ENCODE measurements around the gene TRIM45. TPM values are rescaled to one million over a fixed set of nuclear protein-coding genes. Genes with fewer than 3 reads are reported as not detected.

The TRIM45 gene
- total and polyA plus RNA-seq, 2 donors (not counting 1 experiment from before 2014, with no cell fraction given) = 4.0 to 8.4 TPM

- peaks cover 6% of the 10 kb centered on the region for H3K4me1 ChIP-seq (ENCODE audit: control insufficient read depth, extremely low read depth, insufficient read depth, low read length)
- H3K27ac ChIP-seq (ENCODE audit: insufficient read depth, low read length) = no peak overlapping the region
- TF ChIP-seq CTCF (conservative IDR thresholded peaks at IDR 0.05 in 1 of 2, IDR thresholded peaks at IDR 0.05 in 1 of 2; ENCODE audit: low read depth in 1 of 2, low read length in 2 of 2) (no peak), EZH2 (IDR thresholded peaks at IDR 0.05; ENCODE audit: low read length, missing control alignments) (no peak)
These were observed 3.9 kb downstream of the TRIM45 start for GRCh38 chr1:117117697-117118096.

GRCh38 chr1:117116784-117117130 lies 4.8 kb downstream of the TRIM45 start:
- no peak for DNase-seq (ENCODE audit: low read depth in 2 of 2)
- no peak overlapping the region for H3K4me2 ChIP-seq (ENCODE audit: extremely low read depth, insufficient read depth, low read length)
- no peaks in the 10 kb centered on the region for H3K27me3 ChIP-seq (ENCODE audit: control insufficient read depth, insufficient read depth, low read length)
- no peaks in the 10 kb centered on the region for H3K79me2 ChIP-seq (ENCODE audit: control insufficient read depth, insufficient read depth, low read length)
- H3K4me3 ChIP-seq (replicated peaks in 1 of 4; ENCODE audit: control extremely low read depth in 1 of 4, insufficient read depth in 1 of 4, low read depth in 3 of 4, low read length in 4 of 4) = no peak overlapping the region
- H3K27ac ChIP-seq (ENCODE audit: insufficient read depth, low read length) = no peak overlapping the region
- H3K9ac ChIP-seq (ENCODE audit: insufficient read depth, low read length) = no peak overlapping the region
- peaks cover 3% of the 10 kb centered on the region for H3K36me3 ChIP-seq (ENCODE audit: control insufficient read depth, insufficient read depth, low read length)
- TF ChIP-seq CTCF (conservative IDR thresholded peaks at IDR 0.05 in 1 of 2, IDR thresholded peaks at IDR 0.05 in 1 of 2; ENCODE audit: low read depth in 1 of 2, low read length in 2 of 2) = no peak
- TF ChIP-seq EZH2 (IDR thresholded peaks at IDR 0.05; ENCODE audit: low read length, missing control alignments) = no peak
- H2AFZ ChIP-seq (ENCODE audit: low read length) = no peak overlapping the region
- peaks cover 3% of the 10 kb centered on the region for H3K4me1 ChIP-seq (ENCODE audit: control insufficient read depth, extremely low read depth, insufficient read depth, low read length)
- H4K20me1 ChIP-seq (ENCODE audit: control insufficient read depth, extremely low read depth, insufficient read depth, low read length) = no peaks in the 10 kb centered on the region
- no peaks in the 10 kb centered on the region for H3K9me3 ChIP-seq (ENCODE audit: control insufficient read depth, insufficient read depth, low read depth, low read length)

More at GRCh38 chr1:117117697-117118096, 3.9 kb downstream of the TRIM45 start:
- Histone ChIP-seq H3K9me3 (ENCODE audit: control insufficient read depth, insufficient read depth, low read depth, low read length) (no peaks in the 10 kb centered on the region), H3K27me3 (ENCODE audit: control insufficient read depth, insufficient read depth, low read length) (no peaks in the 10 kb centered on the region), H2AFZ (ENCODE audit: low read length) (no peak overlapping the region), H3K4me3 (replicated peaks in 1 of 4; ENCODE audit: control extremely low read depth in 1 of 4, insufficient read depth in 1 of 4, low read depth in 3 of 4, low read length in 4 of 4) (no peak overlapping the region), H4K20me1 (ENCODE audit: control insufficient read depth, extremely low read depth, insufficient read depth, low read length) (no peaks in the 10 kb centered on the region), H3K36me3 (ENCODE audit: control insufficient read depth, insufficient read depth, low read length) (peaks cover 3% of the 10 kb centered on the region), H3K4me2 (ENCODE audit: extremely low read depth, insufficient read depth, low read length) (no peak overlapping the region), H3K79me2 (ENCODE audit: control insufficient read depth, insufficient read depth, low read length) (no peaks in the 10 kb centered on the region), H3K9ac (ENCODE audit: insufficient read depth, low read length) (no peak overlapping the region)
- DNase-seq (ENCODE audit: low read depth in 2 of 2) = no peak

GRCh38 chr1:117116090-117116783 lies 5.3 kb downstream of the TRIM45 start:
- Histone ChIP-seq H3K4me2 (ENCODE audit: extremely low read depth, insufficient read depth, low read length) (no peak overlapping the region), H3K27me3 (ENCODE audit: control insufficient read depth, insufficient read depth, low read length) (no peaks in the 10 kb centered on the region), H3K9me3 (ENCODE audit: control insufficient read depth, insufficient read depth, low read depth, low read length) (no peaks in the 10 kb centered on the region), H3K4me3 (replicated peaks in 1 of 4; ENCODE audit: control extremely low read depth in 1 of 4, insufficient read depth in 1 of 4, low read depth in 3 of 4, low read length in 4 of 4) (no peak overlapping the region), H4K20me1 (ENCODE audit: control insufficient read depth, extremely low read depth, insufficient read depth, low read length) (no peaks in the 10 kb centered on the region), H3K9ac (ENCODE audit: insufficient read depth, low read length) (no peak overlapping the region), H3K36me3 (ENCODE audit: control insufficient read depth, insufficient read depth, low read length) (peaks cover 3% of the 10 kb centered on the region), H3K27ac (ENCODE audit: insufficient read depth, low read length) (no peak overlapping the region), H3K4me1 (ENCODE audit: control insufficient read depth, extremely low read depth, insufficient read depth, low read length) (peaks cover 3% of the 10 kb centered on the region), H2AFZ (ENCODE audit: low read length) (no peak overlapping the region), H3K79me2 (ENCODE audit: control insufficient read depth, insufficient read depth, low read length) (no peaks in the 10 kb centered on the region)
- DNase-seq (ENCODE audit: low read depth in 2 of 2) = no peak
- no peak for TF ChIP-seq EZH2 (IDR thresholded peaks at IDR 0.05; ENCODE audit: low read length, missing control alignments)
- TF ChIP-seq CTCF (conservative IDR thresholded peaks at IDR 0.05 in 1 of 2, IDR thresholded peaks at IDR 0.05 in 1 of 2; ENCODE audit: low read depth in 1 of 2, low read length in 2 of 2) = no peak
